Measurements from ENCODE around the gene TMEM144.

DNA sequence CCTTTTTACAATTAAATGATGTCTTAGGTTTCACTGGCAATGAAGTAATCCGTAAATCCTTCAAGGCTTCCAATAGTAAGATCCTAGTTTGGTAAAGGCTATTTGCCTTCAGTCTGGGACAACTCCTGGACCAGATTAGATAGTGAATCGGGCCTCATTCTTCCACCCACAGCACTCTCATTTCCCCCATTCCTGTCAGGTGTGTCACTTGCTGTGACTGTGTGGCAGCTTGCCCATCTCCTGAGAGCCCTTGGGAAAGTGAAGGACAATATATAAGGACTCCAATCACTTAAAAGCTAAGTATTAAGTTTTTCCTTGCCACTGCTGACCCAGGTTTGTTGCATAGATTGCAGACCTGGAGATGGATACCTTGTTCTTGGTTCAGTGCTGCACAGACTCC, 34.2 kb upstream of the TMEM144 start:
- TF ChIP-seq EZH2 (IDR thresholded peaks at IDR 0.05; ENCODE audit: insufficient read depth, poor library complexity, severe bottlenecking) (no peak), EZH2phosphoT487 (IDR thresholded peaks at IDR 0.05; ENCODE audit: insufficient read depth, low read depth) (no peak)

Measured in GM23248 (cell line).